HG02798 (cell line): Measurements from ENCODE around the gene PRAMEF1.
"Not testable (repeated sequence)": the region's sequence is repeated elsewhere in the genome, so short reads cannot be mapped to it uniquely, and the experiment has no call there.

Source experiments
- ATAC-seq: cut with Tn5 transposase; IDR thresholded peaks from one replicate; pipeline ENCODE4 v1.9.1; 2021; ENCODE audit warnings: mild to moderate bottlenecking; ENCODE audit not compliant: unreplicated experiment, poor library complexity

Gene PRAMEF1

DNA sequence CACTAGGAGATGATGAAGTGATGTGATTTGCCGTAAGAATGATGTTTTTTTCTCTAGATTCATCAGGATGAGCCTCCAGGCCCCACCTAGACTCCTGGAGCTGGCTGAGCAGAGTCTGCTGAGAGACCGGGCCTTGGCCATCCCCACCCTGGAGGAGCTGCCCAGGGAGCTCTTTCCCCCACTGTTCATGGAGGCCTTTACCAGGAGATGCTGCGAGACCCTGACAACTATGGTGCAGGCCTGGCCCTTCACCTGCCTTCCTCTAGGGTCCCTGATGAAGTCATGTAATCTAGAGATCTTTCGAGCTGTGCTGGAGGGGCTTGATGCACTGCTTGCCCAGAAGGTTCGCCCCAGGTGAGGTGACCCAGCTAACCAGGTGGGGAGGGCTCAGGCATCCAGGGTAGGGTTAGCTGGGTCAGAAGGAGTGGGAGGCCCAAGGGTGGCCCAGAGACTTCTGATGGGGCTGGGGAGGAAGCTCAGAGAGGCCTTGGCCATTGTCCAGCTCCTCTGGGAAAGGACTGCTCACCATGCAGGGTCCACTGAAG, 16.3 kb upstream of the PRAMEF1 start:
- no peak for ATAC-seq

- no peak for ATAC-seq
Observed at GRCh38 chr1:12775443-12775842, 15.8 kb upstream of the PRAMEF1 start.

DNA sequence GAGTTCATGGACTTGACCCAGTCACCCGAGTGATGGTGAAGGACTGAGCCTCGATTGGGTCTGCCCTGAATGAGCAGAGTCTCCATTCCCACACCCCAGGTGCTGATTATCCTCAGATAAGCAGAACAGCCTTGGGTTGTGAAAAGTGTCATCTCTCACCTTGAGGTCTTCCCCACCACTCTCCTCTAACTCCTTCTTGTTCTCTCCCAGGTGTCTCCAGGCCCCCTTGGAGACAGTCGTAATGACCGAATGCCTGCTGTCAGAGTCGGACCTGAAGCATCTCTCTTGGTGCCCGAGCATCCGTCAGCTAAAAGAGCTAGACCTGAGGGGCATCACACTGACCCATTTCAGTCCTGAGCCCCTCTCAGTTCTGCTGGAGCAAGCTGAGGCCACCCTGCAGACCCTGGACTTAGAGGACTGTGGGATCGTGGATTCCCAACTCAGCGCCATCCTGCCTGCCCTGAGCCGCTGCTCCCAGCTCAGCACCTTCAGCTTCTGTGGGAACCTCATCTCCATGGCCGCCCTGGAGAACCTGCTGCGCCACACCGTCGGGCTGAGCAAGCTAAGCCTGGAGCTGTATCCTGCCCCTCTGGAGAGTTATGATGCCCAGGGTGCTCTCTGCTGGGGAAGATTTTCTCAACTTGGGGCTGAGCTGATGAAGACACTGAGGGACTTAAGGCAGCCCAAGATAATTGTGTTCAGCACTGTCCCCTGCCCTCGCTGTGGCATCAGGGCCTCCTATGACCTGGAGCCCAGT, 14.2 kb upstream of the PRAMEF1 start:
- ATAC-seq, result no peak

DNA sequence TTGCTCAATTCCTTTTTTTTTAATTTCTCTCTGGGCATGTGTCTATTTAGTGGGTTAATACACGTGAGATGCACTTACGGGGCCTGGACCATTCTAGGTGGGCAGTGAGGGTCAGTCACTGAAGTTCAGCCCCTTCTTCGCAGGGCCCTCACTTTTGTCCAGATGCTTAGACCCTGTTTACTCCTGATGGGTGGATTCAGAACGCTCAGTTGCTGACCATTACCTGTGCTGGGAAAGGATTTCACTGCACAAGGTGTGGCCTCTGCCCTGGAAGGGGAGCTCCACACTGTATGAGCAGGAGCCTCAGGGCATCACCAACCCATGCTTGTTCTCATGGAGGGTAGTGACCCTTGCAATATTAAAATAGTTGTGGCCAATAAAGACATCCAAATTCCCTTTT, 13.1 kb upstream of the PRAMEF1 start:
- ATAC-seq, result no peak

DNA sequence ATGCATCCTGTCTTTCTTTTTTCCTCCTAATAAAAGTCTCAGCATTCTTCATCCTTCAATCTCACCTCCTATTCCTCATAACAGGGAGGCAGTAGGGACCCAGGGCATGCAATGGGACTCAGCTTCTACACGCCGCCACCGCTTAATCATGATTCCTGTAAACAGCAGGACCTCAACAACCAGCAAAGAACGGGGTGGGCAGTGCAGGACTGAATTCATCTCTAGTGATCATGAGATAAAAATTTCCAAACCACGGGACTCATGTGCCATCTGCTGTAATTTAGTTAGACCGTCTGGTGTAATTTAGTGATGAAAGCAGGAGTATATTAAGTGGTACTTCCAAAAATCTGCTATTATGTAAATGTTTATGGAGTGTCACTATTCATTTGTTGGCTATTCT, 12.3 kb upstream of the PRAMEF1 start:
- no peak for ATAC-seq

DNA sequence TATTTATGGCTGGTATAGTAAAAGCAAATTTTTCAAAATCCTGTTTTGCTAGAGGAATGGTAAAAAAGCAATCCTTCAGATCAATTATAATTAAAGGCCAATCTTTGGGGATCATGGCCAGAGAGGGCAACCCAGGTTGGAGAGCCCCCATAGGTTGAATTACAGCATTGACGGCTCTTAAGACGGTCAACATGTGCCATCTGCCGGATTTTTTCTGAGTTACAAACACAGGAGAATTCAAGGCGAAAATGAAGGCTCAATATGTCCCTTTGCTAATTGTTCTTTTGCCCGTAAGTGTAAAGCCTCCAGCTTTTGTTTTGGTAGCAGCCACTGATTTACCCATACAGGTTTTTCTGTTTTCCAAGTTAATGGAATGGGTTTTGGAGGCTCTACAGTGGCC, 9.7 kb upstream of the PRAMEF1 start:
- ATAC-seq, result not testable (repeated sequence)

DNA sequence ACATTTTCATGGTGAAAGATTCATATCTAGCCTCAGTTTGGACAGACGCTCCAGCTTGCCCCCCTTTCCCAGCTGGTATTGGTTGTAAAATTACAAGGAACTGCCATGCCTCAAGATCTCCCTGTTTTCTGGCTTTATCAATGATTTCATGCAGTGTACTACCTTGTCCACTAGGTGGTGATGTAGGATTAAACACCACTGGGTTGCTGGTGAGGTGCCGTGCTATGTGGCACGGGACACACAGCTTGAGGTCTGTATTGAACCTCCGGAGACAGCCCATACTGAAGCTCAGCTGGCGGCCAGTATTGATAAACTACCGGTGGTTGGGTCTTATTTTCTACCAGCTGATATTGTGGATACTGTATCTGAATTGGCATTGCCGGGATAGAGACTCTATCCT, 7.4 kb upstream of the PRAMEF1 start:
- ATAC-seq, result not testable (repeated sequence)

DNA sequence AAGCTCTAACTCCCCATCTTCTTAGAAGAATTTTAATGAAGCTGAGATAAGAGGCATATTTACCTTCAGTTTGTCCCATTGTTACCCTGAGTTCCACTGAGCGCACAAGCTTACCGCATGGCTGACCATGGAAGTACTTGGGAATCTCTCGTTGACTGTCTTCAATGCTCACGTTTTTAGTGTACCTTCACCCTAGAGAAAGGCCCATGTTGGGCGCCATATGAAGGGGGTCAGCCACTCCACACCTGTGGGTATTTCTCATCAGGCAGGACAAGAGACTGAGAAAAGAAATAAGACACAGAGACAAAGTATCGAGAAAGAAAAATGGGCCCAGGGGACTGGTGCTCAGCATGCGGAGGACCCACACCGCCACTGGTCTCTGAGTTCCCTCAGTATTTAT, 6.5 kb upstream of the PRAMEF1 start:
- not testable (repeated sequence) for ATAC-seq

DNA sequence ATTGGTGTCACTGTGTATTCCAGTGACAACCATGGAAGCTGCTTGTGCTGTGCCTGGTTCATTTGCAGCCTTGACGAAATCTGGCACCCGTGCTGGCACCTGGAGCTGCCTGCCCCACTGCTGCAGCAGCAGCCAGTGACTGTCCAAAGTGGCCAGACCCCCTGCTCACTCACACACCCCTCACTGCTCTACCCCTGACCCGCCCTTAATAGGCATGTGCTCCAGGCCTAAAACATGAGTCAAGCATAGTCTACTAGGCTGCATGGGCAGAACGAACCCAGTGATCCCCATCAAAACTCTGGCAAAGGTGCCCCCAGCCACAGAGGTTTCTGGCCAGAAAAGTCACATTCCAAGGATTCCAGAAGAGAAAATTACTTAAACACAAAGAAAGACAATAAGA, 7.7 kb downstream of the PRAMEF1 start:
- ATAC-seq, result no peak

DNA sequence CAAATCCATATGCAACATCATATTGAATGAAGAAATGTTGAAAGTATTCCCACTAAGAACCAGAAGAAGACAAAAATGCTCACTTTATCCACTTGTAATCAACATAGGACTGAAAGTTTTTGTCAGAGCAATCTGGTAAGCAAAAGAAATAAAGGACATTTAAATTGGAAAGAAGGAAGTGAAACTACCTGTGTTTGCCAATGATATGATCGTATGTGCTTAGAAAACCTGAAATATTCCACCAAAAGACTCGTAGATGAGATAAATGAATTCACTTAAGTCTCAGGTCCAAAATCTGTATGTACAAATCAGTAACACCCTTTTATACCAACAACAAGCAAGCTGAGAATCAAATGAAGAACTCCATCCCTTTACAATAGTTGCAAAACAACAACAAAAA, 8.5 kb downstream of the PRAMEF1 start:
- ATAC-seq, result no peak

DNA sequence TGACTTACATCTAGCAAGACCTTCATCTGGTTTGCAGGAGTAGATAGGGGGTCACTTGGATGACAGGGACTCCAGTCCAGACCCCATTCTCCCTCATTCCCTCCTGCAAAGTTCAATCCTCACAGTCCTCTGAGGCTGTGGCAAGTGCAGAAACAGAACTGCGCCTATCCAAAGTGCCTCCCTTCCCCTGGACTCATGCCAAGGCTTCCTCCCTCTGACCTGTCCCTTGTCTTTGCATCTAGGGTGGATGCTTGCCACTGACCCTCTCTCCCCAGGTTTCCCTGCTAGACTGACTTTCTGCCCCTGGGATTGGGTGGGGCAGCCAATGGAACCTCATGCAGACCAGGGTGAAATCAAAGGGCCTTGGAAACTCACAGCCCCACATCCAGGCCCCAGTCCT, 18.7 kb downstream of the PRAMEF1 start:
- no peak for ATAC-seq

DNA sequence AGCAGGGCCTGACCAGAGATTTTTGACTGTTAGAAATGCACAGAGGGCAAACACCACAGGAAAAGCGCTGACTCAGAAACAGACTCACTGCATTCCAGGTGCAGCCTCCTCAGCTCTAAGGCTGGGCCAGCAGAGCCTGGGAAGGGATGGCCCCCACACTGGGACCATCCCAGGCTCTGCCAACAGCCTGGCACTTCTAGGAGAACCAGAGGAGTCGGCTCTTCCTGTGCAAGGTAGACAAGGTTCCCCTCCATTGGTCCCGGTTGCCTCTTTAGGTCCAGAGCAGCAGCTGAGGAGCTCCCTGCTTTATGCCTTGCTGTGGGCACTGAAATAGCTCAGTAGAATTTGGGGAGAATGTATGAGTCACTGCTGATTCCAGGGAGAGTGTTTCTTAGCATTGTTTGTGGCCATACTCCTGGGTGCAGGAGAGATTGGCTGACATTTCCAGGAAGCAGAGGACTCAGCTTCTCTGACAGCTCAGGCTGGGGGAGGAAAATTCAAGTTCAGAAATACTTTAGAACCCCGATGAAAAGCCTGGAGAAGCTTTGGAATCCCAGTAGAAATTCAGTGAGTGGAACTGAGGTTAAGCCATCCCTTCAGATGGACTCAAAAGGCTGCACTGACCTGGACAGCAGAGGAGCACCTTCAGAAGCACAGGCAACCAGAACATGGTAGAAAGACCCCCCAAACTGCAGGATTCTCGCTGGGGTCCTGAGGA, 19.7 kb downstream of the PRAMEF1 start:
- no peak for ATAC-seq

DNA sequence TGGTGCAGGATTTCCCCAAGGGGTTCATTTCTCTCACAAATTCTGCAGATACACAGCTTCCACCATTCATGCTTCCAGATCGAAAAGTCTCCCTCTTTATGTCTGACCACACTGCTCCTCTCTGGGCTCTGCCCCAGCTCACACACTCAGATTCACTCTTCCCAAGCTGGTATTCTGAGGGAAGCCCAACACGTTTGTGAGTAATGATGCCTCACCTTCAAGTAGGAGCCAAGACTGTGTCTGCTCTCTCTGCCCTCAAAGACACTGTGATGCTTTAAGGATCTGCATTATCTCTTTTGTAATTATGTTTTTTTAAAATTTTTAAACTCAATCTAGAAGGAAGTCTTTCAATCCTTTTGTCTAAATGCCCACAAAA, 20.2 kb downstream of the PRAMEF1 start:
- ATAC-seq, result no peak

DNA sequence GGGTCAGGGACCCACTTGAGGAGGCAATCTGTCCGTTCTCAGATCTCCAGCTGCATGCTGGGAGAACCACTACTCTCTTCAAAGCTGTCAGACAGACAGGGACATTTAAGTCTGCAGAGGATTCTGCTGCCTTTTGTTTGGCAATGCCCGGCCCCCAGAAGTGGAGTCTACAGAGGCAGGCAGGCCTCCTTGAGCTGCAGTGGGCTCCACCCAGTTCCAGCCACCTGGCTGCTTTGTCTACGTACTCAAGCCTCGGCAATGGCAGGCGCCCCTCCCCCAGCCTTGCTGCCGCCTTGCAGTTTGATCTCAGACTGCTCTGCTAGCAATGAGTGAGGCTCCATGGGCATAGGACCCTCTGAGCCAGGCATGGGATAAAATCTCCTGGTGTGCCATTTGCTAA, 27.9 kb downstream of the PRAMEF1 start:
- ATAC-seq, result not testable (repeated sequence)

DNA sequence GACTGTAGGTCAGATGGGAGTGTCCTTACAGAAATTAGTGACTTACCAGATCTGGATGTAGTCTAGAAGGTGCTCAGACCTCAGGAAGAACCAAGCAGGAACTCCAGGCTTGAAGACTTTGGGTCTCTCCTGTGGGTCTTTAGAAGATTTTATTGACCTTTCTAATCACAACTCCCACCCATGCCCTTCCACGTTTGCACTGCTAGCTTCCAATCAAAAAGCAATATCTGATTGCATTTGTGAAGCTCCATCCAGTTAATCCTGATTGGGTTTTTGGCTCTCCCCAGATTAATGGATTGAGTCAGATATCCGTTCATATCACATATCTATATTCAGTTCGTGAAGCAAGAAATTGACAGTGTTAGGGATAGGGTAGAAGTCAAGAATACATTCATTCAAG, 40.1 kb downstream of the PRAMEF1 start, which contains the start of gene PRAMEF11:
Gene PRAMEF11, minus strand, starts transcription at position 101 of the 400 bp plus-strand sequence. CDS start 2,621 bp downstream, outside the sequence.
- not testable (repeated sequence) for ATAC-seq

GRCh38 chr1:12833251-12833650, 42.1 kb downstream of the PRAMEF1 start:
- ATAC-seq, result not testable (repeated sequence)
